Neural cell (in vitro differentiated cells): ENCODE data around the gene PDE7B.

Experiments
- CTCF ChIP-seq: fragments of 450-650 bp; IDR thresholded peaks from 2 replicates; pipeline ENCODE4 v1.5.1; 2014; ENCODE audit warnings: antibody characterized with exemption, mild to moderate bottlenecking, moderate library complexity; ENCODE audit not compliant: poor library complexity, severe bottlenecking
- EP300 ChIP-seq: fragments of 450-650 bp; conservative IDR thresholded peaks from 2 replicates; pipeline ENCODE4 v1.6.1; 2014; ENCODE audit warnings: antibody characterized with exemption, mild to moderate bottlenecking, moderate library complexity; ENCODE audit not compliant: poor library complexity, severe bottlenecking
- EZH2 ChIP-seq: fragments of 200-600, 300-800 bp; shearing (Covaris generic), sonication (generic); IDR thresholded peaks from 2 replicates; pipeline ENCODE4 v1.6.1; 2014; ENCODE audit warnings: antibody characterized with exemption, low read length, borderline replicate concordance, mild to moderate bottlenecking; ENCODE audit not compliant: insufficient read depth, poor library complexity, severe bottlenecking
- POLR2AphosphoS5 ChIP-seq: IDR thresholded peaks from 2 replicates; pipeline ENCODE4 v1.6.1; 2012
- RAD21 ChIP-seq: fragments of 450-650 bp; conservative IDR thresholded peaks from 2 replicates; pipeline ENCODE4 v1.6.1; 2014; ENCODE audit warnings: antibody characterized with exemption, mild to moderate bottlenecking, moderate library complexity
- REST ChIP-seq: IDR thresholded peaks from 2 replicates; pipeline ENCODE4 v1.6.1; 2012; ENCODE audit warnings: borderline replicate concordance
- TAF1 ChIP-seq: IDR thresholded peaks from 2 replicates; pipeline ENCODE4 v1.6.1; 2012; ENCODE audit warnings: low read depth

- no peak for TF ChIP-seq EP300
- TF ChIP-seq POLR2AphosphoS5 = no peak
- no peak for TF ChIP-seq CTCF
- TF ChIP-seq REST = no peak
- no peak for TF ChIP-seq EZH2
- TF ChIP-seq TAF1 = no peak
- no peak for TF ChIP-seq RAD21
These were observed 238.4 kb downstream of the PDE7B start for GRCh38 chr6:136089876-136090275.
